Stimulated activated CD8-positive, alpha-beta memory T cell treated with anti-CD3 and anti-CD28 coated beads, Interleukin-2, amount 100 ng/mL, for 1 hour (primary cell): ENCODE data around the gene SLC39A3.

ENCODE experiments used
- DNase-seq, 2 donors: peaks; one replicate each; pipeline ENCODE4 v3.0.0-alpha.2; 2020; ENCODE audit warnings: low read depth in 2 of 2

Gene SLC39A3

DNA sequence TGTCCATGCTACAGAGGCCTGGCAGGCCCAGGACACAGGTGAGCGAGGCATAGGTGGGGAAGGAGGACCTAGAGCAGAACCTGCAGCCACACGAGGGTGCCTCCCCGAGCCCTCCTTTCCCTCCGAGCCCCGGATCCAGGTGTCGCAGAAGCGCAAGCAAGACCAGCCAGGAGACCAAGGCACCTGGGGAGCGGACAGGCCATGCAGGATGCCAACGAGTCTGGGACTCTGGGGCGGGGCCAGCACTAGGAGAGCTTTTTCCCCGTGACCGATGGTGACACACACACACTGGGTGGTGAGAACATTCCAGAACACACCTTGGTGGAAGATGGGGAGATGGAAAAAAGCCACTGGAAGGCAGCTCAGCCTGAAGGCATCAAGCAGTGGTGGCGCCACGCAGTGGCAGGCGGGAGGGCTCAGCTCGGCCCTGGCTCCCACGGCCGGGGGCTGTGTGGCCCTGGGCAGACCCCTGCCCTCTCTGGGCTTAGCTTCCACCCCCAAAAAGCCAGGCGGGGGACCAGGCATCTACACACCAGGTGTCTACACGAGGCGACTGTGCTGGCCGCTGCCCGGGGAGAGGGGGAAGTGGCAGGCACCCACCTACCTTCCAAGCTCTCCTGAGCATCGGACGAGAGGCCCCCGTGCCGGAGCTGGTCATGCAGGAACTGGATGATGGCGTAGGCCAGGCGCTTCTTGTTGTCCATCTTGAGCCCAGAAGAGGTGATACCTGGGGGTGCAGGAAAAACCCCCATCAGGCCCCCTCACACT is 28.7 kb upstream of the SLC39A3 start:
- no peak for DNase-seq

DNA sequence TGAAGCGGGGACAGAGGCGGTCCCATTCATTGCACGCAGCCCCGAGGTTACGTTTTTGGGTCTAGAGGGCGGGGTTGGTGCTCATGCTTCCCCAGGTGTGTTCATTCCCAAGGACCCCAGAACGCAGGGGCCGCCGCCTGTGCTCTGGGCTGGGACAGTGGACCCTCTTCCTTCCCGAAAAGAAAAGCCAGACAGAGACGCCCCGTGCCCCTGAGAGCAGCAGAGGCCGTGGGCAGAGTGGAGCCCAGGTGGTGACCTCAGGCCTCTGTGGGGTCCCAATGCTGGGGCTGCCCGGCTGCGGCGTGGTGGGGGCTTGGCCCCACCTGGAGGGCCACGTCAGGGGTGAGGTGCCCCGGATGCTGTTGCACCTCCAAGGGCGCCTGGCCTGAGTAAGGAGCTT is 27.9 kb upstream of the SLC39A3 start:
- no peak for DNase-seq

DNA sequence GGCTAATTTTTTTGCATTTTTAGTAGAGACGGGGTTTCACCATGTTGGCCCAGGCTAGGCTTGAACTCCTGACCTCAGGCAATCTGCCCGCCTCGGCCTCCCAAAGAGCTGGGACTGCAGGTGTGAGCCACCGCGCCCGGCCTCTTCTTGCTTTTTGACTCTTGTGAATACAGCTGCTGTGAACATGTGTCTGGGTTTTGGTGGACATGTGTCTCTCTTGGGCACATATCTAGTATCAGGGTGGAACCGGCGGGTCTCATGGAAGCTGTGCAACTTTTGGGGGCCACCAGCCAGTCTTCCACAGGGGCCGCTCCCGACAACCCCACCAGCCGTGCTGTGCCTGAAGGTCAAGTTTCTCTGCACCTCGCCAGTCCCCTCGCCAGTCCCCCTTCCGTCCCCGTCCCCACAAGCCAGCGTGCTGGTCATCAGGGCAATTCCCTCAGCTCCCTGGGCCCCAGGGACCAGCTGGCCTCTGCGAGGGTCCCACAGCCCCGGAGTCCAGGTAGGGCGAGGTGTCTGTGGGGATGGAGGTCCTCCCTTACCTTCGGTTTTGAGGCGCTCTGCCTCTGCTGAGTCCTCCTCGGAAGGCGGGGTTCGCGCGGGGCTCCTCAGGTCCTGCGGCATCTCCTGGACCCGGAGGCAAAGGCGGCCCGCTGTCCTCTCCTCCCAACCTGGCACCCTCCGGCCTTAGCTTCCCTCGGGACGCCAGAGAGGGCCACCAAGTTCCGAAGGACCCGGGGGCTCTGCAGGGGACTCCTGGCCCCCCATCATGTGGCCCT is 27.0 kb upstream of the SLC39A3 start:
- no peak for DNase-seq

DNA sequence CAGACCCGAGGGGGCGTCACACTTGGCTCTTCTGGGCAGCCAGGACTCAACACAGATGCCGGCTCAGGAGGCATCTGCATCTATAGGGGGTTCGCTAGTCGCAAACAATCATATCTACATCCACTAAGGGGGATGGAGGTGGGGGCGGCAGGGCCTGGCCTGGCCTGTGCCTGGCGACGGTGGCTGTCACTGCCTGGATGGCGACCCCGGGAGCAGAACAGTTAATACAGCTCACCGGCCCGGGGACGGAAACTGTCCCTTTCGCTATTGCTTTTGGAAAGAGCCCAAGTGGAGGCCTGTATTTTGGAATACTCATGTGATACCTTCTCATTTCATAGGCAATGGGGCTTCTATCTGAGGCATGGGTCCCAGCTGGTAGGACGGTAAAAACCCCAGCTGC is 25.6 kb upstream of the SLC39A3 start:
- no peak for DNase-seq

DNA sequence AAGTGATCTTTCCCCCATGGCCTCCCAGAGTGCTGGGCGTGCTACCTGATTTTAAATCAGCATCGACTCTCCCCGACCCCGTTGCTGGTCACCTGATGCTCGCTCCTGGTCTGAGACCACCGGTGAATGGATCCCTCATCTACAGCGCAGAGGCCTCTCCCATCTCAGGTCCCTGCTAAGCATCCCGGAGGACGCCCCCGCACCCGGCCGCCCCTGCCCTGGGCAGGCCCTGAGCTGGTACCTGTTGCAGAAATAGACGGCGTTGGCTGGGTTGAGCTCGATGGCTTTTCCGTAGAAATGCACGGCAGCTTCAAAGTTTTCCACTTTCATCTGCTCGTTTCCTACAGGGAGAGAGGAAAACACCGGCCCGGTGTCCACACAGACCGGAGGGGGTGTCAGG is 25.1 kb upstream of the SLC39A3 start:
- DNase-seq: no peak

DNA sequence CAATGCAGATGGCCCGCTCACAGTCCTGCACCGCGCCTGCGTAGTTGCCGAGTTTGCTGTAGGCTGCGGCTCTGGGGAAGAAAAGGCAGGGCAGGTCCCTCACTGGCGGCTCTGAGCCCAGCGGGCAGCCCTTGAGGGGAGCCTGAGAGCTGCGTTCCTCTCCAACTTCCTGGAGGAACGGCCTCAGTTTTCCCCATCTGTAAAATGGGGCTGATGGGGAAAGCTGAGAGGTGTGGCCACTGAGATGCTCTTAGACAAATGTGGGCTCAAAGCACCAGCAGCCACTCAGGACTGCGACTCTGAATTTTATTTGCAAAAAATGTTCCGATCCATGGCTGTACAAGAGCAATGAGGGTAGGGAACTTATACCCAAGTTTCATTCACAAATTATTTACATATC is 23.9 kb upstream of the SLC39A3 start:
- DNase-seq: no peak

DNA sequence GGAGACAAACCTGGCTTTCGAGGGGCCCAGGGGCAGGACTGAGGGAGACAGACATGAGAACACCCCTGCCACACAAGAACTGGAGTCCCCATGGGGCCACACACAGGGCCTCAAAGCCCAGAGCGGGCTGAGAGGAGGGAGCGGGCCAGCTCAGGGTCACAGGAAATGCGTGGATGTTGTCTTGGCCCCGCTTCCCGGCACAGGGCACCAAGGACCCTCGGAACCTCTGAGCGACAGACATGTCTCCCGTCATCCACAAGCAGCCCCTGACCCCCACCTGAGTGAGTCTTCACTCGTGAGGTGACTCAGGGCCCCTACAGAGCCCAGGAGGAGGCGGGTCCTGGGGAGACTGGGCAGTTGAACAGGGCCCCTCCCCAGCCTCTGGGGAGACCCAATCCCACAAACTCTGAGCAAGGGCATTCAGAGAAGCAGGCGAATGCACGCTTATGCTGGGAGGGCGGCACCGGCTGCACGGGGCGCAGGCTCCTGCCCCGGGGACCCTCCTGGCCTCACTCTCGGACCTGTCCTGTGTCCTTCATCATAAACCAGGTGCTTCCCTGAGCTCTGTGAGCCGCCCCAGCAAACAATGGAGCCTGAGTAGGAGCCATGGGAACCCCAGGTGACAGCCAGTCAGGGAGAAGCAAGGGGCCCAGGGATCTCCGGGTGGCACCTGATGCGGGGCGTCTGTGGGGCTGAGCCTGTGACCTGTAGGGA is 23.1 kb upstream of the SLC39A3 start:
- no peak for DNase-seq

DNA sequence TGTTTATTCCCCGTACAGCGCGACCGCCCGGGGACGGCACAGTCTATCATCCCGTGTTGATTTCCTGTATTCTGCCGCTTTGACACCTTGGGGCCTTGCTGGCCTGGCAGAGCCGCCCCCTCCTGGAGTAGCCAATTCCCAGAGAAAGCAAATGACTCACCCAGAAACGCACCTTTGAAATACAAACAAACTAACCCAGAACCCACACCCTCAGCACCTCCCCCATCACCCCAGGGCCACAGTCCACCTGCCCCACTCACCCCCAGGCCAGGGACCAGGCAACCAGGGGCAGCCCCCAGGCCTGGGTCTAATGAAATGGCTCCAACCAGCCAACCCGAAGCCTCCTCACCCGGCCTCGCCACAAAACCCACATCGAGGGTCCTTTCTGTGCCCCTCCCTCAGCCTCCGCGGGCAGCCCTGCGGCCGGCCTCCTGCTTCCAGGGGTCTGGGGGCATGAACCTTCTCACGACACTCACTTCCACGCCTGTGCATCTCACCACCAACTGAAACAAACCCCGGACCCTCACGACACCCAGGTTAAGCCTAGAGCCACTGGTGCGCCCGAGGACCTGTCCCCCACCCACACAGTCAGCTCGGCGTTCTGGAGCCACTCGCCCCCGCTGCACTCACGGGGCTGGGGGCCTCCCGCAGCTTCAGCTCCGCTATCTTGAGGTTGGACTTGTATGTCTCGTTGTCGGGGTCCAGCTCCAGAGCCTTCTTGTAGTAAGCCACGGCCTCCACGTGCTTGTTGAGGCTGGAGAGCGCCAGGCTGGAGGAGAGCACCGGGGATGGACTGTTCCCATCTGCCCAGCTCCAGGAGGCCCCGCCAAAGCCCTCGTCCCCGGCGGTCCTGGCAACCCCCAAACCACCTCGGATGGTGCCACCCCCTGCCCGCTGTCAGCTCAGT is 22.3 kb upstream of the SLC39A3 start:
- no peak for DNase-seq

DNA sequence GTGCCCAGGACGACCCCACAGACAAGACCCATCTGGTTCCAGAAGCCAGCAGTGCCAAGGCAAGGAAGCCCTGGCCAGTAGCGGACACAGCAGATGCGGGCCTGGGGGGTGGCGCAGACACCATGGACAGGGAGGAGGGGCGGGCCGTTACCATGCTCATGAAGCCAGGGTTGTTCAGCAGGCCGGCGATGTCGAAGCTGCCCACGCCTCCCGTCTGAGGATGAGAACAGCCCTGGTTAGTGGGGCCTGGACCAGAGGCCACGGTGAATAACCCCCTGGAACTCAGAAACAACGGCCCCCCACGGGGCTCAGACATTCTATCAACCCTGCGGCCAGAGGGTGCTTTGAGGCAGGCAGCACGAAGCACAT is 21.5 kb upstream of the SLC39A3 start:
- no peak for DNase-seq

DNA sequence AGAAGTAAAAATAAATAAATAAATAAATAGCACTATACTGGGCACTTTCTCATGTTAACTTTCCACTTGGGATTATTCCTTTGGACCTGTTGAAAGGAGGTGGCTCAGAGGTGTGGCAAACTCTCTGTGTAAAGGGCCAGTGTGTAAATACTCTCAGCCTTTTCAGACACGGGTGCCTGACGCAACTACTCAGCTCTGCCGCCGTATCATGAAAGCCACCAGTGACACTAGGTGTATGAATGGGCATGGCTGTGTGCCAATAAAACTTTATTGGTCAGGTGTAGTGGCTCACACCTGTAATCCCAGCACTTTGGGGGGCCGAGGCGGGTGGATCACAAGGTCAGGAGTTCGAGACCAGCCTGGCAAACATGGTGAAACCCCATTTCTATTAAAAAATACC is 20.1 kb upstream of the SLC39A3 start:
- DNase-seq: no peak

DNA sequence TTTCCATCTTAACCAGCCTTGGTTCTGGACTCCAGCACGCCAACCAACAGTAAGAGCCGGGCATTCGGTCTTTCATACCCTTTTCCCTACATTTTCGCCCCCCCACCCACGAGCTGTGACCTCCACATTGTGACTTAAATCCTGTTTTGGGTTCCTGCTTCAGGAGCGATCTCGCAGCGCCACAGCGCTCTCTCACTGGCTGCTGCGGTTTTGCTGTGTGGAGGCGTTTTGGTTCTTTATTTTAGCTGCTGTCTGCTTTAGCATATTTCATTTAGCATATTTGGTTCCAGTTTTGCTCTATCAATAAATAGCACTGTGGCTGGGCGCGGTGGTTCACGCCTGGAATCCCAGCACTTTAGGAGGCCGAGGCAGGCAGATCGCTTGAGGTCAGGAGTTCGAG is 19.5 kb upstream of the SLC39A3 start:
- DNase-seq: no peak

DNA sequence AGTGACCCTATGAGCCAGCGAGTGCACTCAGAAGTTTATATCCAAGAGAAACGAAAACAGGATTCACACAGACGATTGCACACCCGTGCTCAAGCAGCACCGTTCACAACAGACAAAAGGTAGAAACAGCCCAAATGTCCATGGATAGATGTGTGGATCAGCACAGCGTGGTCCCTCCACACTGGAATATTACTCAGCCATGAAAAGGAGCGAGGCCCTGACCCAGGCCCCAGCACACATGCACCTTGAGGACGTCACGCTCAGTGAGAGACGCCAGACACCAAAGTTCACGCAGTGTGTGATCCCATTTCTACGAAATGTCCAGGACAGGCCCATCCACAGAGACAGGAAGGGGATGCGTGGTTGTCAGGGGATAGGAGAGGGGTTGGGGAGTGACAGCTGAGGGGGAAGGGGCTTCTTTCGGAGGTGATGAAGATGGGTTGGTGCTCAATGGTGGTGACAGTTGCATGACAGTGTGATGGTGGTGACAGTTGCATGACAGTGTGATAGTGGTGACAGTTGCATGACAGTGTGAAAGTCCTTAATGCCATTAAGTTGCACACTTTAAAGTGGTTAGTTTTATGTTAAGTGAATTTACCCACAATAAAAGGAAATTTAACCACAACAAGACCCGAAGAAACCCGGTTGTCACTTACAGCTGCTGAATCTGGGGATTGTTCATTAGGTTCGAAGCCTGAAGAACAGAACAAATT is 18.9 kb upstream of the SLC39A3 start:
- DNase-seq: no peak

DNA sequence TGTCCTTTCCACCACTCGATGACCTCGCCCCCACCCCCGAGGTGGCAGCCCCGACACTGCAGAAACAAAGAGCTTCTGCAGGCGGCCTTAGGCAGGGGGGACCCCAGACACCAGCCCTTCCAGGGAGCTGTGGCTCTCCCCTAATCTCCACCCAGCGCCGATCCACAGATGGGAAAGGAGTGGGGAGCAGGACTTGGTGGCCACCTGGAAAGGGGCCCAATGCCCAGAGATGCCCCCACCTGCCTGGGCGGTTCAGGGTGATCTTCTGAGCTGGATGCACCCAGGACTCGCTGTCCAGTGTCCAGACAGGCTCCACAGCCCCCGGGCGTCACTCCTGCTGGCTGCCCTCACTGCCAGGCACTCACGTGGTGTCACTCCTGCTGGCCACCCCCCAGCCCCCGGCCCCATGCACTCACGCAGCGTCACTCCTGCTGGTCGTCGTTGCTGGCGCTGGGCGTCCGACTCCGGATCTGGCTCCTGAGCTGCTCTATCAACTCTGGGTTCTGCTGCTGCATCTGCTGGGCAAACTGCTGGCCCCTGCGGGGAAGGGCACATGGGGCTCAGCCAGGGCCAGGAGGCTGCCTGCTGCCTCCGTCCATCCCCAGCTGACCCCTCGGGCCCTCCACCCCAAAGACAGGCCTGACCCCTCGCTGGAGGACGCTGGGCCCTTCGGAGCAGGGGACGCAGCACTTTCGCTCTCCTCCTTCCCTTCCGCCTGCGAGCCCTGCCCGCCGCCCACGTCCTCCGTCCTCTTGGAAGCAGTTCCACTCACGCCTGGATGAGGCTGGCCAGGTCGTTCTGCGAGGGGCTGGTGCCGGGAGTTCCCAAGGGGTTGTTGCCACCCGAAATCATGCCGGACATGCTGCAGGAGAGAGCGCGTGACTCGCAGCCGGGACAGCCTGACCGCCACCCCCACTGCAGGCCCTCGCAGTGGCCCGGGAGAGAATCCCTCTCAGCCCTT is 17.4 kb upstream of the SLC39A3 start:
- no peak for DNase-seq

DNA sequence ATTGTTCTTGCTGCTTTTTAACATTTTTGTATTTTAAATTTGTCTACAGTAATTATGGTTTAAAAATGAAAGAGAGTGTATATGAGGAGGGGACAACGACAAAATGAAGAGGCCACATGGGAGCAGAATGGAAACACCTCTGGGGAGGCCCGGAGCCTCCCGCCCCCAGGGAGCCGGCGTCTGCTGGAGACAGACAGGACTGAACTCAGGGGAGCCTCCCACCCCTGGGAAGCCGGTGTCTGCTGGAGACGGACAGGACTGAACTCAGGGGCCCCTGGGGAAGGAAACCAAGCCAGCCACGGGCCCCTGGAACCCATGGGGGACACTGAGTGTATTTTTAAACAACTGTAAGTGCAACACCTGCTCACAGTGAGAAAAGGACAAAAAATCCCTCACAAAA is 16.7 kb upstream of the SLC39A3 start:
- DNase-seq: no peak

DNA sequence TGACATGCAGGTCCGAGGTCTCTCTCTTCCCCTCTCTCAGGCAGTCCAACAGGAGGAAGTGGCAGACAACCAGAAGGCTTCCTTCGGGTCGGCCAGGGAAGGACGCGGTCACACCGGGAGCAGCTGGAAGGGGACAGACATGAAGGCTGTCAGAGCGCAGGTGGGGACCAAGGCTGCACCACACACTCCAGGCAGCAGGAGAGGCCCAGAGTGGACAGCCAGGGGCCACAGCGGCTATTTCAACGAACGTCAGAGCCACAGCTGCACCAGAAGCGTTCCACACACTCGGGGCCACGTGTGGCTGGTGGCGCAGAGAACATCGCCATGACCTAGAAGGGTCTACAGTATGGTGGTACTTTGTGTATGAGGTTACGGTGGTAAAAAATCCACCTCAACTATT is 16.0 kb upstream of the SLC39A3 start:
- DNase-seq: no peak

DNA sequence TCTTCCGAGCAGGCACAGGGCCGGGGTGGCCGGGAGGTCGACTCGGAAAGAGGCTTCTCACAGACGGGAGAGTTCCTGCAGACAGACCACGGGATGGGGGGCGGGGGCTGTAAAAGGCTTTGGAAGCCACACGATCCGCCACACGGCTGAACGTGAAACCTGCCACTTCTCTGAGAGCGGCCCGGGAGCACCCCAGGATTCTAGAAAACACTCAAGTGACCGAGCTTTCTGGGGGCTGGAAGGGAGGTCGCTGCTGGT is 15.6 kb upstream of the SLC39A3 start:
- DNase-seq: no peak

DNA sequence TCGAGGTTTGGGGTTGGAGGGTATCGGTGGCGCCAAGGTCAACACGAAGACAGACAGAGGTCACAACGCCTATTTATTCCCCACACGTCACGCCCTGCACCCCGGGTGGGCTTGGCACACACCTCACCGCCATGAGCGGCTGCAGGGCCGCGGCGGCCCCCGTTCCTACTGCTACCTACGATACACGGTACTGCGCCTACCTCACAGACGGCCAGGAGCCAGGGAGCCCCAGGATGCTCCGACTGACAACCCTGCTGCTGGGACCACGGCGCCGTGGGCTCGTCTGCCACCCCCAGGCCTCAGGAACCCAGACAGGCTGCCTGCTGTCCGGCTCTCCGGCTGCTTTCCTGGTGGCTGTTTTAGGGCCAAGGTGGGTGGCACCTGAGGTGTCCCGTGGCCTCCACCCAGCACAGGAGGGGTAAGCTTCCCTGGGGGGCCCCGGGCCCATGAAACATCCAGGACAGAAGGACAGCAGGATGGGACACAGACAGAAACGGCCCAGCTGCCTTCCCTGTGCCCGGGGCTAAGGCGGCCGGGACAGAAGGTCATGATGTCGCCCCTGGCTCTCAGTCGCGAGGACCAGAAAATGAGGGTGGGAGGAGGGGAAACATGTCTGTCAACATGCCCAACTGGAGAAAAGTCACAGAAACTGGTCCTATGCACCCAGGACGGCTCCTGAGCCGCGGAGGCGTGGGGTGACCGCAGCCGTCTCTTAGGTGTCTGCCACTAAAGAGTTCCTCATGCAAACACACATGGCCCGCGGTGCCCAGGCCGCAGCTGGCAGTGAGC is 15.0 kb upstream of the SLC39A3 start:
- DNase-seq: no peak

DNA sequence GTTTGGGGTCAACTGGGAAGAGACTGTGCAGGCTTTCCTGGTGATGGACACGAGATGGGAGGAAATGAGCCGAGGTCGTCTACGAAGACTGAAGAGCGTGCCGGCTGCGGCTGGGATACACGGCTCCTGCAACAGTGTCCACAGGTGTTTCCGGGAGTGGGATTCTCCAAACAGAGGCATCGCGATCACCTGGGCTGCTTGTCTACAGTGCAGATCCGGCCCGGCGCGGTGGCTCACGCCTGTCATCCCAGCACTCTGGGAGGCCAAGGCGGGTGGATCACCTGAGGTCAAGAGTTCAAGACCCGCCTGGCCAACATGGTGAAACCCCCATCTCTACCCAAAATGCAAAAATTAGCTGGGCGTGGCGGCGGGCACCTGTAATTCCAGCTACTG is 11.6 kb upstream of the SLC39A3 start:
- DNase-seq: no peak

DNA sequence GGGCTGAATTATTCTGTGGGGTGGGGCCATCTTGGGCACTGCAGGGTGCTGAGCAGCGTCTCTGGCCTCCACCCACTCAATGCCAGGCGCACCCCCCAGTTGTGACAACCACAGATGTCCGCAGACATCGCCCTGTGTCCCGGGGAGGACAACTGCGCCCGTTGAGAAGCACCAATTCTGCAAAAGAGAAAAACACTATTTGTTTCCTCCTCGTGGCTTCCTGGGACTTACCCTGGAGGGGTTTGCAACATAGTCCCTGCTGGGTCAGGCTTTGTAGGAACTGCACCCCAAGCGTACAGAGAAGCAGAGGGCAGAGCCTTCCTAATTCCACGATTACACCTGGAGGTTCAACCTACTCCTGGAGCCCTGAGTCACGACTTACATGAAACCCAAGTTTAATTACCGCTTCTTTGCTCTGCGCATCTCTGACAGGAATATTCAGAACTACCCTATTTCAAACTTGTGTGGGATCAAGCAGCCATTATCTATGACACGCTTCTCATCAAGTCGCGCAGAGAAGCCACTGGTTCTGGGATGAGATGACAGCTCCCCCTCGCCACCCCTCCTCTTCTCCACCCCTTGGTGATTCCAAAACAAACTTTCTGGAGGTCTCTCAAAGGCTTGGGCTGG is 11.1 kb upstream of the SLC39A3 start:
- no peak for DNase-seq
